Natural killer cell (primary cell): ENCODE data around the gene MORC2. TPM values are rescaled to one million over a fixed set of nuclear protein-coding genes. Genes with fewer than 3 reads are reported as not detected.

ENCODE experiments used
- ATAC-seq, 3 donors: fragments of 150-1000 bp in 2 of 3; fragments of 200-7000 bp in 1 of 3; cut with Tn5 transposase; 1 replicate in 1 of 3; 2 replicates in 2 of 3; pipeline ENCODE4 v1.10.0; 2021; ENCODE audit warnings: mild to moderate bottlenecking in 2 of 3, moderate library complexity in 2 of 3
- DNase-seq, 2 donors: peaks; one replicate each; pipeline versions ENCODE4 v3.0.0 to v3.0.0-alpha.2; 2013 to 2021; ENCODE audit warnings: mixed read lengths in 1 of 2
- H3K27ac ChIP-seq: one replicate; pipeline ENCODE4 v1.5.1; 2013; ENCODE audit warnings: mild to moderate bottlenecking, low read length
- H3K27me3 ChIP-seq: one replicate; pipeline ENCODE4 v1.6.1; 2013; ENCODE audit warnings: low read length; ENCODE audit not compliant: control insufficient read depth, insufficient read depth
- H3K36me3 ChIP-seq: one replicate; pipeline ENCODE4 v1.6.1; 2013; ENCODE audit warnings: low read length; ENCODE audit not compliant: control insufficient read depth, insufficient read depth
- H3K4me1 ChIP-seq: one replicate; pipeline ENCODE4 v1.6.1; 2013; ENCODE audit warnings: low read length; ENCODE audit not compliant: control insufficient read depth, insufficient read depth
- H3K4me3 ChIP-seq: one replicate; pipeline ENCODE4 v1.5.1; 2013; ENCODE audit warnings: low read length
- H3K9me3 ChIP-seq: one replicate; pipeline ENCODE4 v1.6.1; 2013; ENCODE audit warnings: low read length; ENCODE audit not compliant: control insufficient read depth, insufficient read depth
- H3K27ac Mint-ChIP-seq, 2 donors: one replicate each; pipeline ENCODE4 v1.8.0; 2022; ENCODE audit warnings: mild to moderate bottlenecking in 2 of 2, mixed read lengths in 2 of 2, moderate library complexity in 1 of 2
- H3K27me3 Mint-ChIP-seq, 2 donors: one replicate each; pipeline ENCODE4 v1.8.0; 2022; ENCODE audit warnings: low read depth in 2 of 2, mixed read lengths in 2 of 2
- H3K36me3 Mint-ChIP-seq: one replicate; pipeline ENCODE4 v1.8.0; 2022; ENCODE audit warnings: mixed read lengths
- H3K4me1 Mint-ChIP-seq, 2 donors: one replicate each; pipeline ENCODE4 v1.8.0; 2022; ENCODE audit warnings: mixed read lengths in 2 of 2
- H3K4me3 Mint-ChIP-seq: one replicate; pipeline ENCODE4 v1.8.0; 2022; ENCODE audit warnings: mild to moderate bottlenecking, moderate library complexity, mixed read lengths
- H3K9me3 Mint-ChIP-seq, 2 donors: one replicate each; pipeline ENCODE4 v1.8.0; 2022; ENCODE audit warnings: mixed read lengths in 2 of 2
- CTCF ChIP-seq: fragments of 200-600 bp; IDR thresholded peaks from one replicate; pipeline ENCODE4 v1.8.0; 2022; ENCODE audit warnings: antibody characterized with exemption
- WGBS: methylation state at CpG from one replicate; pipeline ENCODE4 v1.1.7; 2013; ENCODE audit warnings: missing lambda C conversion rate; ENCODE audit not compliant: insufficient coverage; 5-methylcytosine and 5-hydroxymethylcytosine counted together
- intact Hi-C: fragments of 100-400 bp; cut with micrococcal nuclease; formaldehyde crosslinking; loops from one replicate; pipeline ENCODE4 v1.14.2; 2022
- total RNA-seq, 4 donors: library from RNA; stranded (reverse); fragments of 120-200 nt in 1 of 4; gene quantifications; one replicate each; pipeline versions ENCODE4 v1.2.3 to v1.2.4, GENCODE V29; 2013 to 2022

The MORC2 gene
- total RNA-seq, 3 donors from 2014 or later (not counting 1 experiment from before 2014, with no cell fraction given), result 15.3 to 19.7 (median 16.4) TPM

GRCh38 chr22:30990690-30991089 lies 22.1 kb upstream of the MORC2 start:
- Mint-ChIP-seq H3K9me3 (peaks cover 7 to 8% of the 10 kb centered on the region in 2 donors), H3K4me1 (peaks cover 0 to 5% of the 10 kb centered on the region in 2 donors), H3K27me3 (peaks cover 2 to 5% of the 10 kb centered on the region in 2 donors), H3K4me3 (no peak overlapping the region), H3K36me3 (peaks cover 13% of the 10 kb centered on the region), H3K27ac (no peak overlapping the region)
- no peak for DNase-seq
- WGBS, result 100% methylated on average over 1 of the region's 1 CpG
- Histone ChIP-seq H3K4me3 (no peak overlapping the region), H3K4me1 (no peaks in the 10 kb centered on the region), H3K27ac (no peak overlapping the region), H3K36me3 (no peaks in the 10 kb centered on the region), H3K27me3 (no peaks in the 10 kb centered on the region), H3K9me3 (peaks cover 58% of the 10 kb centered on the region)
- intact Hi-C loops, result no loop called here
- TF ChIP-seq CTCF, result no peak
- ATAC-seq, result no peak

GRCh38 chr22:30989474-30989873 lies 20.9 kb upstream of the MORC2 start:
- no peak overlapping the region for H3K4me3 Mint-ChIP-seq
- no peak overlapping the region for H3K27ac Mint-ChIP-seq
- H3K27ac ChIP-seq, result no peak overlapping the region
- H3K4me1 Mint-ChIP-seq, result peaks cover 0 to 5% of the 10 kb centered on the region in 2 donors
- DNase-seq (no peak), ATAC-seq (peak in 1 of 3 donors; percentile 43)
- H3K4me1 ChIP-seq, result no peaks in the 10 kb centered on the region
- H3K9me3 ChIP-seq, result peaks cover 64% of the 10 kb centered on the region
- peaks cover 18% of the 10 kb centered on the region for H3K36me3 Mint-ChIP-seq
- no peaks in the 10 kb centered on the region for H3K27me3 ChIP-seq
- intact Hi-C loops, result no loop called here
- peaks cover 8 to 10% of the 10 kb centered on the region in 2 donors for H3K9me3 Mint-ChIP-seq
- no peak for TF ChIP-seq CTCF
- H3K27me3 Mint-ChIP-seq, result peaks cover 0 to 2% of the 10 kb centered on the region in 2 donors
- H3K4me3 ChIP-seq, result no peak overlapping the region
- no peaks in the 10 kb centered on the region for H3K36me3 ChIP-seq

GRCh38 chr22:30985561-30986208 lies 17.1 kb upstream of the MORC2 start:
- Histone ChIP-seq H3K36me3 (no peaks in the 10 kb centered on the region), H3K4me1 (no peaks in the 10 kb centered on the region), H3K9me3 (peaks cover 73% of the 10 kb centered on the region), H3K4me3 (no peak overlapping the region), H3K27ac (no peak overlapping the region), H3K27me3 (no peaks in the 10 kb centered on the region)
- DNase-seq (no peak), ATAC-seq (no peak)
- H3K27me3 Mint-ChIP-seq, result no peaks in the 10 kb centered on the region
- WGBS, result 91% methylated on average over 3 of the region's 4 CpGs
- no peak overlapping the region for H3K4me3 Mint-ChIP-seq
- no peak overlapping the region for H3K27ac Mint-ChIP-seq
- H3K9me3 Mint-ChIP-seq, result peaks cover 17 to 26% of the 10 kb centered on the region in 2 donors
- intact Hi-C loops, result no loop called here
- TF ChIP-seq CTCF, result no peak
- H3K36me3 Mint-ChIP-seq, result peaks cover 35% of the 10 kb centered on the region
- peaks cover 0 to 5% of the 10 kb centered on the region in 2 donors for H3K4me1 Mint-ChIP-seq

- Mint-ChIP-seq H3K36me3 (peaks cover 32% of the 10 kb centered on the region), H3K27ac (no peak overlapping the region), H3K27me3 (no peaks in the 10 kb centered on the region), H3K9me3 (peaks cover 14 to 23% of the 10 kb centered on the region in 2 donors), H3K4me3 (no peak overlapping the region), H3K4me1 (peaks cover 0 to under 1% of the 10 kb centered on the region in 2 donors)
- Histone ChIP-seq H3K9me3 (peaks cover 76% of the 10 kb centered on the region), H3K4me1 (no peaks in the 10 kb centered on the region), H3K36me3 (no peaks in the 10 kb centered on the region), H3K27me3 (no peaks in the 10 kb centered on the region), H3K27ac (no peak overlapping the region), H3K4me3 (no peak overlapping the region)
- ATAC-seq (no peak), DNase-seq (no peak)
- WGBS, result 100% methylated on average over 2 of the region's 2 CpGs
- no peak for TF ChIP-seq CTCF
- intact Hi-C loops, result no loop called here
Observed at GRCh38 chr22:30984317-30984716, 15.7 kb upstream of the MORC2 start.
